Chondrocyte (in vitro differentiated cells): ENCODE measurements around the gene RAPSN. TPM values are rescaled to one million over a fixed set of nuclear protein-coding genes. Genes with fewer than 3 reads are reported as not detected.

Experiments
- DNase-seq: peaks from one replicate; pipeline ENCODE4 v3.0.0; 2021; ENCODE audit warnings: mixed read lengths, low spot score
- H3K27ac Mint-ChIP-seq: one replicate; pipeline ENCODE4 v1.8.0; 2021; ENCODE audit warnings: mild to moderate bottlenecking, moderate library complexity, mixed read lengths; ENCODE audit not compliant: unreplicated experiment
- H3K27me3 Mint-ChIP-seq: 2 replicates; pipeline ENCODE4 v1.8.0; 2021; ENCODE audit warnings: low read depth, mixed read lengths
- H3K36me3 Mint-ChIP-seq: 2 replicates; pipeline ENCODE4 v1.8.0; 2021; ENCODE audit warnings: low read depth, mixed read lengths
- H3K4me1 Mint-ChIP-seq: 2 replicates; pipeline ENCODE4 v1.8.0; 2021; ENCODE audit warnings: low read depth, mild to moderate bottlenecking, mixed read lengths
- H3K4me3 Mint-ChIP-seq: one replicate; pipeline ENCODE4 v1.8.0; 2021; ENCODE audit warnings: mild to moderate bottlenecking, moderate library complexity, mixed read lengths; ENCODE audit not compliant: unreplicated experiment
- H3K9me3 Mint-ChIP-seq: 2 replicates; pipeline ENCODE4 v1.8.0; 2021; ENCODE audit warnings: low read depth, mixed read lengths
- CTCF ChIP-seq: fragments of 200-600 bp; sonication (generic); IDR thresholded peaks from 2 replicates; pipeline ENCODE4 v1.5.0; 2021; ENCODE audit warnings: antibody characterized with exemption, mild to moderate bottlenecking, moderate library complexity
- total RNA-seq: library from RNA; stranded (reverse); gene quantifications from 3 replicates; pipeline ENCODE4 v1.2.1, GENCODE V29; 2021

RAPSN gene
- total RNA-seq, 1 donor from 2014 or later: 0.35 TPM

GRCh38 chr11:47483457-47483856, 34.5 kb upstream of the RAPSN start:
- Mint-ChIP-seq H3K4me1 (peaks cover 8% of the 10 kb centered on the region), H3K4me3 (no peak overlapping the region)

GRCh38 chr11:47480762-47481161, 31.8 kb upstream of the RAPSN start:
- H3K9me3 Mint-ChIP-seq: no peaks in the 10 kb centered on the region
- no peak overlapping the region for H3K4me3 Mint-ChIP-seq
- H3K36me3 Mint-ChIP-seq: peaks cover 48% of the 10 kb centered on the region
- TF ChIP-seq CTCF: no peak
- H3K4me1 Mint-ChIP-seq: peaks cover 8% of the 10 kb centered on the region
- no peak overlapping the region for H3K27ac Mint-ChIP-seq
- no peak for DNase-seq
- H3K27me3 Mint-ChIP-seq: no peaks in the 10 kb centered on the region

More at GRCh38 chr11:47483457-47483856, 34.5 kb upstream of the RAPSN start:
- DNase-seq: no peak
- H3K27me3 Mint-ChIP-seq: no peaks in the 10 kb centered on the region
- peaks cover 46% of the 10 kb centered on the region for H3K36me3 Mint-ChIP-seq
- no peak overlapping the region for H3K27ac Mint-ChIP-seq
- no peaks in the 10 kb centered on the region for H3K9me3 Mint-ChIP-seq
- TF ChIP-seq CTCF: no peak

- TF ChIP-seq CTCF: no peak
- H3K36me3 Mint-ChIP-seq: peaks cover 49% of the 10 kb centered on the region
- DNase-seq: no peak
- H3K4me1 Mint-ChIP-seq: peaks cover 8% of the 10 kb centered on the region
- no peak overlapping the region for H3K4me3 Mint-ChIP-seq
- peak overlapping the region; percentile 1 for H3K27ac Mint-ChIP-seq
- H3K9me3 Mint-ChIP-seq: no peaks in the 10 kb centered on the region
- no peaks in the 10 kb centered on the region for H3K27me3 Mint-ChIP-seq
Measured at GRCh38 chr11:47478651-47479329, 29.9 kb upstream of the RAPSN start.

- TF ChIP-seq CTCF: no peak
- Mint-ChIP-seq H3K9me3 (no peaks in the 10 kb centered on the region), H3K27ac (no peak overlapping the region), H3K36me3 (peaks cover 51% of the 10 kb centered on the region), H3K27me3 (no peaks in the 10 kb centered on the region), H3K4me1 (peaks cover 8% of the 10 kb centered on the region), H3K4me3 (no peak overlapping the region)
- DNase-seq: no peak
Measured at GRCh38 chr11:47477753-47478152, 28.8 kb upstream of the RAPSN start.

GRCh38 chr11:47477323-47477722, 28.4 kb upstream of the RAPSN start:
- DNase-seq: no peak
- Mint-ChIP-seq H3K4me3 (no peak overlapping the region), H3K27me3 (no peaks in the 10 kb centered on the region), H3K36me3 (peaks cover 51% of the 10 kb centered on the region), H3K9me3 (no peaks in the 10 kb centered on the region), H3K27ac (no peak overlapping the region), H3K4me1 (peaks cover 8% of the 10 kb centered on the region)
- TF ChIP-seq CTCF: no peak
